Smooth muscle cell (in vitro differentiated cells): Measurements from ENCODE around the gene ABHD17B. TPM values are rescaled to one million over a fixed set of nuclear protein-coding genes. Genes with fewer than 3 reads are reported as not detected.

Experiments used
- DNase-seq: peaks from one replicate; lab custom pipeline; 2025; ENCODE audit not compliant: unreplicated experiment; lab: John Stamatoyannopoulos, UW
- H2AFZ ChIP-seq: fragments of 200-600 bp; sonication (generic); 2 replicates; pipeline ENCODE4 v1.6.0; 2016; ENCODE audit warnings: antibody characterized with exemption, low read depth, mild to moderate bottlenecking
- H3F3A ChIP-seq: fragments of 200-600 bp; sonication (generic); 2 replicates; pipeline ENCODE4 v1.6.0; 2017; ENCODE audit warnings: antibody characterized with exemption, low read depth
- H3K27ac ChIP-seq: fragments of 200-600 bp; sonication (generic); 2 replicates; pipeline ENCODE4 v1.5.1; 2016; ENCODE audit warnings: low read depth, mild to moderate bottlenecking
- H3K27me3 ChIP-seq: fragments of 200-600 bp; sonication (generic); 2 replicates; pipeline ENCODE4 v1.6.1; 2016; ENCODE audit warnings: low read depth, mild to moderate bottlenecking
- H3K36me3 ChIP-seq: fragments of 200-600 bp; sonication (generic); 2 replicates; pipeline ENCODE4 v1.5.1; 2016; ENCODE audit warnings: low read depth
- H3K4me1 ChIP-seq: fragments of 200-600 bp; sonication (generic); 2 replicates; pipeline ENCODE4 v1.5.1; 2016; ENCODE audit warnings: low read depth
- H3K4me2 ChIP-seq: fragments of 200-600 bp; sonication (generic); 2 replicates; pipeline ENCODE4 v1.6.0; 2016; ENCODE audit warnings: mild to moderate bottlenecking
- H3K4me3 ChIP-seq: fragments of 200-600 bp; sonication (generic); 2 replicates; pipeline ENCODE4 v1.5.1; 2016; ENCODE audit warnings: mild to moderate bottlenecking
- H3K79me2 ChIP-seq: fragments of 200-600 bp; sonication (generic); 2 replicates; pipeline ENCODE4 v1.6.0; 2016; ENCODE audit warnings: low read depth, mild to moderate bottlenecking
- H3K9ac ChIP-seq: fragments of 200-600 bp; sonication (generic); 2 replicates; pipeline ENCODE4 v1.6.0; 2016; ENCODE audit warnings: low read depth
- H3K9me3 ChIP-seq: fragments of 200-600 bp; sonication (generic); replicated peaks from 2 replicates; pipeline ENCODE4 v1.5.1; 2016; ENCODE audit warnings: low read depth
- H4K20me1 ChIP-seq: fragments of 200-600 bp; sonication (generic); 2 replicates; pipeline ENCODE4 v1.6.0; 2016; ENCODE audit warnings: low read depth
- WGBS: methylation state at CpG from one replicate; pipeline ENCODE4 v1.1.7; 2016; ENCODE audit warnings: low lambda C conversion rate; 5-methylcytosine and 5-hydroxymethylcytosine counted together
- polyA plus RNA-seq: library from polyadenylated mRNA; unstranded; fragments of >200 nt; fragmentation: Nextera tagmentation; extraction: Ambion mirVana; gene quantifications from 2 replicates; pipeline ENCODE4 v1.2.1, GENCODE V29; 2016
- total RNA-seq: library from RNA; depleted of rRNA; stranded (reverse); fragments of >200 nt; gene quantifications from 2 replicates; pipeline ENCODE4 v1.2.3, GENCODE V29; 2014
- TF ChIP-seq, protein P1 (sequence below): fragments of 200-600 bp; sonication (generic); IDR thresholded peaks from 2 replicates; pipeline ENCODE4 v1.5.1; 2017; ENCODE audit warnings: borderline replicate concordance, mild to moderate bottlenecking, antibody characterized with exemption; ENCODE audit not compliant: insufficient read depth, poor library complexity, severe bottlenecking

Gene ABHD17B
- total and polyA plus RNA-seq, 2 experiments from 2014 or later: 14.1 to 26.7 TPM

DNA sequence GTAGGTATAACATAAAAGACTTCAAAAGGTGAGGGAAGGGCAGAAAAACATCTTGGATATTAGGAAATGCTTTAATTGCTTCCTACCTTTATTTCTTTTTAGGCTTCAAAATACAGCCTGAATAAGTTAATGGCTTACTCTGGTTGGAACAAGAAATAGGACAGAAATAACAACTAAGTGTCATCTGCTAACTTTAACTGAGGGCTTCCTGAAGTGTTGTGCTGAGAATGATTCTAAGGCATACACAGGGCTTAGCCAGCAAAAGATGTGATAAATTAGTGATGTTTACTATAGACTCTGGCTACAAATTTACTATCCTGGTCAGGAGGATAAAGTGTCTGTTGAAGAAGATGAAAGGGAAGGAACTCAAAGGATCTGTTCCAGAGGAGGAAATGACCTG, 34.2 kb downstream of the ABHD17B start:
- no peaks in the 10 kb centered on the region for H3K4me1 ChIP-seq
- H3K79me2 ChIP-seq: peaks cover 100% of the 10 kb centered on the region
- H3K27me3 ChIP-seq: no peaks in the 10 kb centered on the region
- peaks cover 12% of the 10 kb centered on the region for H3K36me3 ChIP-seq
- H3K27ac ChIP-seq: no peak overlapping the region
- no peak overlapping the region for H3K4me3 ChIP-seq
- TF ChIP-seq, protein P1, sequence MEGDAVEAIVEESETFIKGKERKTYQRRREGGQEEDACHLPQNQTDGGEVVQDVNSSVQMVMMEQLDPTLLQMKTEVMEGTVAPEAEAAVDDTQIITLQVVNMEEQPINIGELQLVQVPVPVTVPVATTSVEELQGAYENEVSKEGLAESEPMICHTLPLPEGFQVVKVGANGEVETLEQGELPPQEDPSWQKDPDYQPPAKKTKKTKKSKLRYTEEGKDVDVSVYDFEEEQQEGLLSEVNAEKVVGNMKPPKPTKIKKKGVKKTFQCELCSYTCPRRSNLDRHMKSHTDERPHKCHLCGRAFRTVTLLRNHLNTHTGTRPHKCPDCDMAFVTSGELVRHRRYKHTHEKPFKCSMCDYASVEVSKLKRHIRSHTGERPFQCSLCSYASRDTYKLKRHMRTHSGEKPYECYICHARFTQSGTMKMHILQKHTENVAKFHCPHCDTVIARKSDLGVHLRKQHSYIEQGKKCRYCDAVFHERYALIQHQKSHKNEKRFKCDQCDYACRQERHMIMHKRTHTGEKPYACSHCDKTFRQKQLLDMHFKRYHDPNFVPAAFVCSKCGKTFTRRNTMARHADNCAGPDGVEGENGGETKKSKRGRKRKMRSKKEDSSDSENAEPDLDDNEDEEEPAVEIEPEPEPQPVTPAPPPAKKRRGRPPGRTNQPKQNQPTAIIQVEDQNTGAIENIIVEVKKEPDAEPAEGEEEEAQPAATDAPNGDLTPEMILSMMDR: no peak
- H2AFZ ChIP-seq: no peak overlapping the region
- H3F3A ChIP-seq: no peaks in the 10 kb centered on the region
- H3K9me3 ChIP-seq: peaks cover 10% of the 10 kb centered on the region
- no peak overlapping the region for H3K4me2 ChIP-seq
- DNase-seq: no peak
- H4K20me1 ChIP-seq: peaks cover 41% of the 10 kb centered on the region
- H3K9ac ChIP-seq: no peak overlapping the region

DNA sequence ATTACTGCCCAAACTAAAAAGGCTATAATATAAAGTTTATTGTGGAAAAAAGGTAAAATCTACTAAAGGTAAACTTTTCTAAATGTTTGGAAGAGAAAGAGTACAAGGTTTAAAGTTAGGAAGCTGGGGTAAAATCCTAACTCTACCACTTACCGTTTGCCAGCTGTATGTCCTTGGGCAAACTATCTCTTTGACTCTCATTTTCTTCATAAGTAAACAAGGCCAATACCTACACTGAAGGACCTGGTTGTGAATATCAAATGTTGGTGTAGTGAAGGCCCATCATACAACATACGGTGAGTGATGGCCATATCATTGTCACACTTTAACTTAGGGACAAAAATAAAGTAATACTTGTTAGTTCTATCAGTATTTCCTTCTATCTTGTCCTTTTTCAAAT, 34.9 kb downstream of the ABHD17B start:
- Histone ChIP-seq H3K27ac (no peak overlapping the region), H4K20me1 (peaks cover 44% of the 10 kb centered on the region), H3K27me3 (no peaks in the 10 kb centered on the region), H3K4me3 (no peak overlapping the region), H3F3A (no peaks in the 10 kb centered on the region), H3K9ac (no peak overlapping the region), H3K4me2 (no peak overlapping the region), H3K79me2 (peaks cover 100% of the 10 kb centered on the region), H3K36me3 (peaks cover 12% of the 10 kb centered on the region), H2AFZ (no peak overlapping the region), H3K9me3 (peaks cover 10% of the 10 kb centered on the region), H3K4me1 (no peaks in the 10 kb centered on the region)
- DNase-seq: no peak
- 92% methylated on average over 2 of the region's 2 CpGs for WGBS
- TF ChIP-seq, protein P1: no peak

DNA sequence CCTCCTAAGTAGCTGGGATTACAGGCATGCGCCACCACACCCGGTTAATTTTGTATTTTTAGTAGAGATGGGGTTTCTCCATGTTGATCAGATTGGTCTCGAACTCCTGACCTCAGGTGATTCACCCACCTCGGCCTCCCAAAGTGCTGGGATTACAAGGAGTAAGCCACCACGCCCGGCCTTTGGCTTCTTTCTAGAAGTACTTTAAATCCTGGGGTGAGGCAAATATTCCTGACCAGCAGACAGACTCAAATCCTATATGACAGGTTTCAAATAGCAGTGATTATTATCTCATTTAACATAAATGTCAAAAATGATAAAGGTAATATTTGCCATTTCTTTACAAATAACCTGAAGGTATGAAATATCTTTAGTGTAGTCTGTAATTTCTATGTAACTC, 35.6 kb downstream of the ABHD17B start:
- TF ChIP-seq, protein P1: no peak

GRCh38 chr9:71863631-71864030, 47.4 kb downstream of the ABHD17B start:
- 86% methylated on average over 1 of the region's 1 CpG for WGBS
- Histone ChIP-seq H3K27ac (no peak overlapping the region), H3K4me1 (no peaks in the 10 kb centered on the region), H3K27me3 (no peaks in the 10 kb centered on the region), H3K4me3 (no peak overlapping the region), H3K4me2 (no peak overlapping the region), H4K20me1 (no peaks in the 10 kb centered on the region), H3K36me3 (peaks cover 10% of the 10 kb centered on the region), H3K9me3 (peaks cover 13% of the 10 kb centered on the region), H3K79me2 (peaks cover 3% of the 10 kb centered on the region), H3K9ac (no peak overlapping the region), H3F3A (peaks cover 5% of the 10 kb centered on the region), H2AFZ (no peak overlapping the region)
- TF ChIP-seq, protein P1: no peak
- no peak for DNase-seq

More for the DNA sequence above, 35.6 kb downstream of the ABHD17B start:
- H2AFZ ChIP-seq: no peak overlapping the region
- no peaks in the 10 kb centered on the region for H3F3A ChIP-seq
- H3K4me1 ChIP-seq: no peaks in the 10 kb centered on the region
- H3K9ac ChIP-seq: no peak overlapping the region
- 91% methylated on average over 6 of the region's 6 CpGs for whole genome bisulfite sequencing
- H3K9me3 ChIP-seq: peaks cover 9% of the 10 kb centered on the region
- no peak overlapping the region for H3K27ac ChIP-seq
- DNase-seq: no peak
- H3K4me3 ChIP-seq: no peak overlapping the region
- no peak overlapping the region for H3K4me2 ChIP-seq
- H3K36me3 ChIP-seq: peaks cover 12% of the 10 kb centered on the region
- no peaks in the 10 kb centered on the region for H3K27me3 ChIP-seq
- peaks cover 42% of the 10 kb centered on the region for H4K20me1 ChIP-seq
- H3K79me2 ChIP-seq: peaks cover 95% of the 10 kb centered on the region
